ENCODE data around the gene TUB.

TUB gene

GRCh38 chr11:8045839-8046238 lies 35.2 kb upstream of the TUB start:
- DNase-seq: no peak

- DNase-seq: no peak
Observed at GRCh38 chr11:8047382-8047781, 33.6 kb upstream of the TUB start.

GRCh38 chr11:8049084-8049483 lies 31.9 kb upstream of the TUB start:
- DNase-seq: no peak

- DNase-seq: no peak
Observed at GRCh38 chr11:8055091-8055835, 25.7 kb upstream of the TUB start.

- no peak for DNase-seq
Observed at GRCh38 chr11:8055836-8056526, 25.0 kb upstream of the TUB start.

GRCh38 chr11:8056810-8057463 lies 24.1 kb upstream of the TUB start:
- peak; percentile 15 for DNase-seq

GRCh38 chr11:8058216-8058615 lies 22.8 kb upstream of the TUB start:
- no peak for DNase-seq

GRCh38 chr11:8059030-8059429 lies 22.0 kb upstream of the TUB start:
- no peak for DNase-seq

GRCh38 chr11:8059571-8060011 lies 21.4 kb upstream of the TUB start:
- DNase-seq: no peak

- no peak for DNase-seq
Observed at GRCh38 chr11:8060146-8060719, 20.8 kb upstream of the TUB start.

GRCh38 chr11:8060801-8061554 lies 20.0 kb upstream of the TUB start:
- DNase-seq: no peak

- no peak for DNase-seq
Observed at GRCh38 chr11:8061555-8062428, 19.2 kb upstream of the TUB start.

- DNase-seq: no peak
Observed at GRCh38 chr11:8062781-8063257, 18.2 kb upstream of the TUB start.

GRCh38 chr11:8063324-8063723 lies 17.7 kb upstream of the TUB start:
- no peak for DNase-seq

GRCh38 chr11:8065031-8065430 lies 16.0 kb upstream of the TUB start:
- DNase-seq: no peak

- no peak for DNase-seq
Observed at GRCh38 chr11:8066036-8066910, 14.7 kb upstream of the TUB start.

GRCh38 chr11:8066911-8067455 lies 14.0 kb upstream of the TUB start:
- DNase-seq: no peak

GRCh38 chr11:8067567-8067928 lies 13.5 kb upstream of the TUB start:
- no peak for DNase-seq

- no peak for DNase-seq
Observed at GRCh38 chr11:8067929-8068575, 13.0 kb upstream of the TUB start.

All from amniotic stem cell (primary cell).